B cell (primary cell): ENCODE measurements around the gene STX1B. TPM values are rescaled to one million over a fixed set of nuclear protein-coding genes. Genes with fewer than 3 reads are reported as not detected.

ENCODE experiments used
- ATAC-seq: fragments of 200-7000 bp; cut with Tn5 transposase; one replicate; pipeline ENCODE4 v1.10.0; 2021; ENCODE audit warnings: low read depth, mild to moderate bottlenecking, moderate number of reproducible peaks, moderate library complexity
- CTCF ChIA-PET: fragments of 350-600 bp; sonication (Branson Sonifier 250); formaldehyde crosslinking; loops from one replicate; lab custom pipeline; 2021; ENCODE audit warnings: antibody characterized with exemption, inconsistent platforms; lab: Charles Lee
- POLR2A ChIA-PET: fragments of 350-600 bp; sonication (Branson Sonifier 250); formaldehyde crosslinking; loops from one replicate; lab custom pipeline; 2021; ENCODE audit warnings: antibody characterized with exemption; lab: Charles Lee
- DNase-seq: peaks from one replicate; pipeline ENCODE4 v3.0.0; 2013
- H2AFZ ChIP-seq: 2 replicates; pipeline ENCODE4 v1.6.1; 2012; ENCODE audit warnings: mild to moderate bottlenecking, low read depth, low read length; ENCODE audit not compliant: insufficient read depth, poor library complexity, severe bottlenecking
- H3K27ac ChIP-seq, 2 donors: 1 replicate in 1 of 2; 2 replicates in 1 of 2; pipeline ENCODE4 v1.5.1; 2012 to 2013; ENCODE audit warnings: low read length in 2 of 2, mild to moderate bottlenecking in 2 of 2, moderate library complexity in 1 of 2
- H3K27me3 ChIP-seq, 4 experiments: fragments of 200-600 bp in 1 of 4; sonication (generic) in 1 of 4; replicated peaks in 1 of 4; 1 replicate in 2 of 4; 2 replicates in 2 of 4; pipeline versions ENCODE4 v1.6.1 to v1.7.0; 2013 to 2016; ENCODE audit warnings: low read length in 3 of 4, mild to moderate bottlenecking in 2 of 4, mixed read lengths in 1 of 4, moderate library complexity in 1 of 4; ENCODE audit not compliant: insufficient read depth in 4 of 4, control insufficient read depth in 3 of 4; ENCODE audit errors: control extremely low read depth in 1 of 4
- H3K36me3 ChIP-seq, 2 experiments: replicated peaks in 1 of 2; 1 replicate in 1 of 2; 2 replicates in 1 of 2; pipeline versions ENCODE4 v1.6.1 to v1.7.1; 2013; ENCODE audit warnings: low read length in 1 of 2; ENCODE audit not compliant: insufficient read depth in 2 of 2, control insufficient read depth in 1 of 2; ENCODE audit errors: control extremely low read depth in 1 of 2, extremely low read depth in 1 of 2
- H3K4me1 ChIP-seq, 2 donors: fragments of 200-600 bp in 1 of 2; sonication (generic) in 1 of 2; 1 replicate in 1 of 2; 2 replicates in 1 of 2; pipeline versions ENCODE4 v1.5.1 to v1.6.1; 2013 to 2017; ENCODE audit warnings: low read length in 2 of 2; ENCODE audit not compliant: control insufficient read depth in 2 of 2, insufficient read depth in 2 of 2
- H3K4me2 ChIP-seq: replicated peaks from 2 replicates; pipeline ENCODE3; 2012; ENCODE audit warnings: mild to moderate bottlenecking, low read depth, low read length; ENCODE audit not compliant: poor library complexity, severe bottlenecking
- H3K4me3 ChIP-seq, 5 experiments: fragments of 200-600 bp in 1 of 5; sonication (generic) in 1 of 5; 1 replicate in 3 of 5; 2 replicates in 2 of 5; pipeline versions ENCODE4 v1.5.1 to v1.7.0; 2011 to 2016; ENCODE audit warnings: low read length in 4 of 5, mild to moderate bottlenecking in 4 of 5, low read depth in 2 of 5, control low read depth in 1 of 5, moderate library complexity in 1 of 5; ENCODE audit not compliant: insufficient read depth in 1 of 5; ENCODE audit errors: control extremely low read depth in 1 of 5, extremely low read depth in 1 of 5
- H3K79me2 ChIP-seq: fragments of 200-600 bp; sonication (generic); one replicate; pipeline ENCODE4 v1.6.0; 2016; ENCODE audit warnings: low read length; ENCODE audit not compliant: control insufficient read depth, insufficient read depth
- H3K9ac ChIP-seq: fragments of 200-600 bp; sonication (generic); 2 replicates; pipeline ENCODE4 v1.6.1; 2017; ENCODE audit warnings: mild to moderate bottlenecking, low read length, moderate library complexity
- H3K9me3 ChIP-seq, 3 donors: one replicate each; pipeline versions ENCODE4 v1.6.1 to v1.7.1; 2013; ENCODE audit warnings: low read length in 2 of 3; ENCODE audit not compliant: control insufficient read depth in 2 of 3, insufficient read depth in 1 of 3; ENCODE audit errors: control extremely low read depth in 1 of 3
- H4K20me1 ChIP-seq: 2 replicates; pipeline ENCODE4 v1.6.0; 2012; ENCODE audit warnings: mild to moderate bottlenecking, low read length; ENCODE audit not compliant: insufficient read depth, control insufficient read depth, poor library complexity, severe bottlenecking
- H3K27ac Mint-ChIP-seq: one replicate; pipeline ENCODE4 v1.8.0; 2021; ENCODE audit warnings: mixed read lengths
- H3K27me3 Mint-ChIP-seq: one replicate; pipeline ENCODE4 v1.8.0; 2021; ENCODE audit warnings: mixed read lengths
- H3K4me1 Mint-ChIP-seq: one replicate; pipeline ENCODE4 v1.8.0; 2021; ENCODE audit warnings: mixed read lengths
- H3K4me3 Mint-ChIP-seq: one replicate; pipeline ENCODE4 v1.8.0; 2021; ENCODE audit warnings: mixed read lengths
- H3K9me3 Mint-ChIP-seq: one replicate; pipeline ENCODE4 v1.8.0; 2022; ENCODE audit warnings: mixed read lengths; ENCODE audit not compliant: insufficient read depth
- CTCF ChIP-seq: fragments of 200-600 bp; IDR thresholded peaks from one replicate; pipeline ENCODE4 v1.8.0; 2022; ENCODE audit warnings: antibody characterized with exemption, mild to moderate bottlenecking
- EZH2 ChIP-seq: IDR thresholded peaks from 2 replicates; pipeline ENCODE4 v1.6.1; 2012; ENCODE audit warnings: borderline replicate concordance, low read depth, mild to moderate bottlenecking, moderate library complexity, low read length; ENCODE audit not compliant: insufficient read depth, poor library complexity, severe bottlenecking
- WGBS: methylation state at CpG from one replicate; pipeline ENCODE4 v1.1.5; 2013; ENCODE audit warnings: missing lambda C conversion rate; ENCODE audit not compliant: insufficient coverage; 5-methylcytosine and 5-hydroxymethylcytosine counted together
- intact Hi-C: fragments of 100-400 bp; cut with micrococcal nuclease; formaldehyde crosslinking; loops from one replicate; pipeline ENCODE4 v1.10.0; 2022
- polyA plus RNA-seq: library from polyadenylated mRNA; depleted of rRNA; stranded (reverse); fragments of >200 nt; gene quantifications from 2 replicates; pipeline ENCODE4 v1.2.3, GENCODE V29; 2012
- total RNA-seq, 2 donors: library from RNA; stranded (reverse); fragments of 120-200 nt in 1 of 2; gene quantifications; 1 replicate in 1 of 2; 2 replicates in 1 of 2; pipeline versions ENCODE4 v1.2.3 to v1.2.4, GENCODE V29; 2013 to 2022

The STX1B gene
- total and polyA plus RNA-seq, 2 donors (not counting 1 experiment from before 2014, with no cell fraction given): 2.1 to 2.2 TPM

- TF ChIP-seq CTCF (no peak), EZH2 (no peak)
- Histone ChIP-seq H3K4me2 (no peak overlapping the region), H3K27me3 (no peaks in the 10 kb centered on the region), H4K20me1 (no peaks in the 10 kb centered on the region), H3K4me3 (no peak overlapping the region), H3K4me1 (no peaks in the 10 kb centered on the region), H3K9me3 (no peaks in the 10 kb centered on the region), H3K36me3 (no peaks in the 10 kb centered on the region), H3K9ac (no peak overlapping the region), H3K27ac (no peak overlapping the region), H2AFZ (no peak overlapping the region), H3K79me2 (no peaks in the 10 kb centered on the region)
- intact Hi-C loops: no loop called here
- H3K9me3 Mint-ChIP-seq: no peaks in the 10 kb centered on the region
- DNase-seq (no peak), ATAC-seq (no peak)
- ChIA-PET POLR2A (interaction anchor here (0.6 kb wide), 1 partner anchor 11 kb away, joined by 4 read pairs; no protein-coding TSS in a partner anchor), CTCF (interaction anchor here (1.0 kb wide), 1 partner anchor 28 kb away, joined by 3 read pairs; no protein-coding TSS in a partner anchor)
- H3K27ac Mint-ChIP-seq: no peak overlapping the region
- H3K4me3 Mint-ChIP-seq: no peak overlapping the region
- 89% methylated on average over 4 of the region's 5 CpGs for WGBS
- no peaks in the 10 kb centered on the region for H3K4me1 Mint-ChIP-seq
- H3K27me3 Mint-ChIP-seq: no peaks in the 10 kb centered on the region
Observed at GRCh38 chr16:31025339-31025738, 14.9 kb upstream of the STX1B start.

- POLR2A ChIA-PET: interaction anchor here (0.6 kb wide), 1 partner anchor 18 kb away, joined by 3 read pairs; no protein-coding TSS in a partner anchor
- intact Hi-C loops: no loop called here
- CTCF ChIA-PET: interaction anchor here (1.1 kb wide), 1 partner anchor 119 kb away, joined by 3 read pairs; no protein-coding TSS in a partner anchor
Observed at GRCh38 chr16:31023627-31024226, 13.3 kb upstream of the STX1B start.

More at GRCh38 chr16:31023627-31024226, 13.3 kb upstream of the STX1B start:
- H3K27me3 Mint-ChIP-seq: no peaks in the 10 kb centered on the region
- WGBS: 83% methylated on average over 1 of the region's 6 CpGs
- ATAC-seq (no peak), DNase-seq (no peak)
- Histone ChIP-seq H3K27me3 (no peaks in the 10 kb centered on the region), H3K4me1 (no peaks in the 10 kb centered on the region), H4K20me1 (no peaks in the 10 kb centered on the region), H3K4me2 (no peak overlapping the region), H3K27ac (no peak overlapping the region), H3K9me3 (no peaks in the 10 kb centered on the region), H2AFZ (no peak overlapping the region), H3K79me2 (no peaks in the 10 kb centered on the region), H3K9ac (no peak overlapping the region), H3K4me3 (no peak overlapping the region), H3K36me3 (no peaks in the 10 kb centered on the region)
- no peak overlapping the region for H3K4me3 Mint-ChIP-seq
- no peaks in the 10 kb centered on the region for H3K4me1 Mint-ChIP-seq
- TF ChIP-seq EZH2 (no peak), CTCF (no peak)
- no peaks in the 10 kb centered on the region for H3K9me3 Mint-ChIP-seq
- no peak overlapping the region for H3K27ac Mint-ChIP-seq
